HL-60 (cell line): ENCODE data around the gene PIM3.

Experiments
- GABPA ChIP-seq: IDR thresholded peaks from 2 replicates; pipeline ENCODE4 v1.6.1; 2012; ENCODE audit warnings: low read depth
- POLR2AphosphoS5 ChIP-seq: IDR thresholded peaks from 2 replicates; pipeline ENCODE4 v1.6.1; 2012; ENCODE audit warnings: low read depth
- SPI1 ChIP-seq: IDR thresholded peaks from 2 replicates; pipeline ENCODE4 v1.6.1; 2012; ENCODE audit warnings: low read depth, mild to moderate bottlenecking, borderline replicate concordance
- TF ChIP-seq, protein P1 (sequence below): IDR thresholded peaks from one replicate; pipeline ENCODE4 v1.5.1; 2011; ENCODE audit warnings: low read length, control low read depth, inconsistent platforms; ENCODE audit not compliant: insufficient read depth
- TF ChIP-seq, protein P2 (sequence below): IDR thresholded peaks from 2 replicates; pipeline ENCODE4 v1.6.1; 2012; ENCODE audit warnings: low read depth; ENCODE audit not compliant: insufficient replicate concordance

DNA sequence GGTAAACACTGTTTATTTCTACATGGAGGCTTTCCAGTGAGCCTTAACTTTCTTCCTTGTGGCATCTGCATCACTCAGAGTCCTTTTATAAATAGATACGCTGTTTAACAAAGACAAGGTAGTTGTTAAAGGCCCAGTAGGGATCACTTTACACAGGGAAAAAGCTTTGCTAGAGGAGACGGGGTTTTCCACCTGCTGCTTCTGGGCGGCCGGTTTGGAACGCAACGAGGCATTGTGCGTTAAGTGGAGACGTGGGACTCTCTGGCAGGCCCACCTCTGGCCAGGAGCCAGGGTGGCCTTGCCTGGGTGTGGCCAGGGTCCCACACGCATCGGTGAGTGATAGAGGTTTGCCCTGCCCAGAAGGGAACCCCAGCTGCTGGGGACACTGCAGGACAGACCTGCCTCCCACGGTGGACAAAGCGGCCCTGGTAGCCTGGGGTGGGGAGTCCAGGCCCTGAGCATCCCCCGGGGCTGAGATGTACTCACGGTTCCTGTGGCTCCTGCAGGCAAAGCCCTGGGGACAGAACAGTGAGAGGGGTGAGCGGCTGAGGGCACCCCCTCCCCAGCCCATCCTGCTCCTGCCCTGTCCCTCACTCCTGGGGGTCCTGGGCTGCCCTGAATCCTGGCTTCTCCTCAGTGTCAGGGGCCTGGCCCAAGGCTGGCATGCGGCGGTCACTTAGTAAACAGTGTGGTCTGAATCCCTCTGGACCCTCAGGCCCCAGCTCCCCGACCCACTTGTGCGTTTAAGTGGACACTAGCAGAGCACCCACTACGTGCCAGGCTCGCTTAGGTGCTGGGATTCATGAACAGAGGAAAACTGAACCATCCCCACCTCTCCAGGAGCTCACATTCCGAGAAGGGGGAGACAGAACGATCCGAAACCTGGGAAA is 47.8 kb downstream of the PIM3 start:
- TF ChIP-seq, protein P1, sequence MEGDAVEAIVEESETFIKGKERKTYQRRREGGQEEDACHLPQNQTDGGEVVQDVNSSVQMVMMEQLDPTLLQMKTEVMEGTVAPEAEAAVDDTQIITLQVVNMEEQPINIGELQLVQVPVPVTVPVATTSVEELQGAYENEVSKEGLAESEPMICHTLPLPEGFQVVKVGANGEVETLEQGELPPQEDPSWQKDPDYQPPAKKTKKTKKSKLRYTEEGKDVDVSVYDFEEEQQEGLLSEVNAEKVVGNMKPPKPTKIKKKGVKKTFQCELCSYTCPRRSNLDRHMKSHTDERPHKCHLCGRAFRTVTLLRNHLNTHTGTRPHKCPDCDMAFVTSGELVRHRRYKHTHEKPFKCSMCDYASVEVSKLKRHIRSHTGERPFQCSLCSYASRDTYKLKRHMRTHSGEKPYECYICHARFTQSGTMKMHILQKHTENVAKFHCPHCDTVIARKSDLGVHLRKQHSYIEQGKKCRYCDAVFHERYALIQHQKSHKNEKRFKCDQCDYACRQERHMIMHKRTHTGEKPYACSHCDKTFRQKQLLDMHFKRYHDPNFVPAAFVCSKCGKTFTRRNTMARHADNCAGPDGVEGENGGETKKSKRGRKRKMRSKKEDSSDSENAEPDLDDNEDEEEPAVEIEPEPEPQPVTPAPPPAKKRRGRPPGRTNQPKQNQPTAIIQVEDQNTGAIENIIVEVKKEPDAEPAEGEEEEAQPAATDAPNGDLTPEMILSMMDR, result no peak
- TF ChIP-seq POLR2AphosphoS5 (no peak), GABPA (no peak), SPI1 (no peak)
- TF ChIP-seq, protein P2, sequence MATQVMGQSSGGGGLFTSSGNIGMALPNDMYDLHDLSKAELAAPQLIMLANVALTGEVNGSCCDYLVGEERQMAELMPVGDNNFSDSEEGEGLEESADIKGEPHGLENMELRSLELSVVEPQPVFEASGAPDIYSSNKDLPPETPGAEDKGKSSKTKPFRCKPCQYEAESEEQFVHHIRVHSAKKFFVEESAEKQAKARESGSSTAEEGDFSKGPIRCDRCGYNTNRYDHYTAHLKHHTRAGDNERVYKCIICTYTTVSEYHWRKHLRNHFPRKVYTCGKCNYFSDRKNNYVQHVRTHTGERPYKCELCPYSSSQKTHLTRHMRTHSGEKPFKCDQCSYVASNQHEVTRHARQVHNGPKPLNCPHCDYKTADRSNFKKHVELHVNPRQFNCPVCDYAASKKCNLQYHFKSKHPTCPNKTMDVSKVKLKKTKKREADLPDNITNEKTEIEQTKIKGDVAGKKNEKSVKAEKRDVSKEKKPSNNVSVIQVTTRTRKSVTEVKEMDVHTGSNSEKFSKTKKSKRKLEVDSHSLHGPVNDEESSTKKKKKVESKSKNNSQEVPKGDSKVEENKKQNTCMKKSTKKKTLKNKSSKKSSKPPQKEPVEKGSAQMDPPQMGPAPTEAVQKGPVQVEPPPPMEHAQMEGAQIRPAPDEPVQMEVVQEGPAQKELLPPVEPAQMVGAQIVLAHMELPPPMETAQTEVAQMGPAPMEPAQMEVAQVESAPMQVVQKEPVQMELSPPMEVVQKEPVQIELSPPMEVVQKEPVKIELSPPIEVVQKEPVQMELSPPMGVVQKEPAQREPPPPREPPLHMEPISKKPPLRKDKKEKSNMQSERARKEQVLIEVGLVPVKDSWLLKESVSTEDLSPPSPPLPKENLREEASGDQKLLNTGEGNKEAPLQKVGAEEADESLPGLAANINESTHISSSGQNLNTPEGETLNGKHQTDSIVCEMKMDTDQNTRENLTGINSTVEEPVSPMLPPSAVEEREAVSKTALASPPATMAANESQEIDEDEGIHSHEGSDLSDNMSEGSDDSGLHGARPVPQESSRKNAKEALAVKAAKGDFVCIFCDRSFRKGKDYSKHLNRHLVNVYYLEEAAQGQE, result no peak
